Loucy (cell line): ENCODE data around the gene MIER2.

Experiments
- H2AFZ ChIP-seq: fragments of 200-600 bp; sonication (generic); 2 replicates; pipeline ENCODE4 v1.6.0; 2016; ENCODE audit warnings: antibody characterized with exemption, mild to moderate bottlenecking, low read length, moderate library complexity
- H3F3A ChIP-seq: fragments of 200-600 bp; 2 replicates; pipeline ENCODE4 v1.6.0; 2016; ENCODE audit warnings: antibody characterized with exemption, low read depth, mild to moderate bottlenecking
- H3K27me3 ChIP-seq: fragments of 200-600 bp; sonication (generic); 2 replicates; pipeline ENCODE4 v1.6.1; 2014; ENCODE audit warnings: low read length, mild to moderate bottlenecking; ENCODE audit not compliant: insufficient read depth, poor library complexity, severe bottlenecking
- H3K36me3 ChIP-seq: fragments of 200-600 bp; sonication (generic); 2 replicates; pipeline ENCODE4 v1.6.1; 2016; ENCODE audit warnings: low read length; ENCODE audit not compliant: insufficient read depth
- H3K4me1 ChIP-seq: fragments of 200-600 bp; sonication (generic); 2 replicates; pipeline ENCODE4 v1.5.1; 2014; ENCODE audit warnings: low read length, mild to moderate bottlenecking; ENCODE audit not compliant: insufficient read depth, poor library complexity, severe bottlenecking
- H3K4me2 ChIP-seq: fragments of 200-600 bp; sonication (generic); 2 replicates; pipeline ENCODE4 v1.6.0; 2014; ENCODE audit warnings: antibody characterized with exemption, low read length, low read depth, mild to moderate bottlenecking; ENCODE audit not compliant: poor library complexity, severe bottlenecking
- H3K4me3 ChIP-seq: fragments of 200-600 bp; sonication (generic); 2 replicates; pipeline ENCODE4 v1.5.1; 2014; ENCODE audit warnings: low read length, mild to moderate bottlenecking, mixed read lengths; ENCODE audit not compliant: poor library complexity, severe bottlenecking
- H3K79me2 ChIP-seq: fragments of 200-600 bp; sonication (generic); 2 replicates; pipeline ENCODE4 v1.6.1; 2014; ENCODE audit warnings: low read length; ENCODE audit not compliant: insufficient read depth
- H3K9ac ChIP-seq: fragments of 200-600 bp; sonication (generic); 2 replicates; pipeline ENCODE4 v1.6.0; 2014; ENCODE audit warnings: mild to moderate bottlenecking, low read depth, low read length, moderate library complexity; ENCODE audit not compliant: poor library complexity, severe bottlenecking
- H3K9me2 ChIP-seq: fragments of 200-600 bp; sonication (generic); replicated peaks from 2 replicates; pipeline ENCODE4 v1.6.1; 2016; ENCODE audit warnings: low read depth, low read length, mixed read lengths
- H3K9me3 ChIP-seq: fragments of 200-600 bp; sonication (generic); 2 replicates; pipeline ENCODE4 v1.6.1; 2014; ENCODE audit warnings: mild to moderate bottlenecking, antibody characterized with exemption, low read length, low read depth; ENCODE audit not compliant: insufficient read depth
- H4K20me1 ChIP-seq: fragments of 200-600 bp; sonication (generic); 2 replicates; pipeline ENCODE4 v1.6.0; 2014; ENCODE audit warnings: antibody characterized with exemption, low read length, mild to moderate bottlenecking; ENCODE audit not compliant: insufficient read depth, poor library complexity, severe bottlenecking
- EZH2phosphoT487 ChIP-seq: fragments of 200-600 bp; IDR thresholded peaks from 2 replicates; pipeline ENCODE4 v1.6.1; 2018; ENCODE audit warnings: antibody characterized with exemption, mild to moderate bottlenecking, moderate library complexity, borderline replicate concordance
- TF ChIP-seq, protein P1 (sequence below): fragments of 200-600 bp; sonication (generic); conservative IDR thresholded peaks from 2 replicates; pipeline ENCODE4 v1.5.1; 2014; ENCODE audit warnings: mild to moderate bottlenecking, antibody characterized with exemption, low read length

MIER2 gene

DNA sequence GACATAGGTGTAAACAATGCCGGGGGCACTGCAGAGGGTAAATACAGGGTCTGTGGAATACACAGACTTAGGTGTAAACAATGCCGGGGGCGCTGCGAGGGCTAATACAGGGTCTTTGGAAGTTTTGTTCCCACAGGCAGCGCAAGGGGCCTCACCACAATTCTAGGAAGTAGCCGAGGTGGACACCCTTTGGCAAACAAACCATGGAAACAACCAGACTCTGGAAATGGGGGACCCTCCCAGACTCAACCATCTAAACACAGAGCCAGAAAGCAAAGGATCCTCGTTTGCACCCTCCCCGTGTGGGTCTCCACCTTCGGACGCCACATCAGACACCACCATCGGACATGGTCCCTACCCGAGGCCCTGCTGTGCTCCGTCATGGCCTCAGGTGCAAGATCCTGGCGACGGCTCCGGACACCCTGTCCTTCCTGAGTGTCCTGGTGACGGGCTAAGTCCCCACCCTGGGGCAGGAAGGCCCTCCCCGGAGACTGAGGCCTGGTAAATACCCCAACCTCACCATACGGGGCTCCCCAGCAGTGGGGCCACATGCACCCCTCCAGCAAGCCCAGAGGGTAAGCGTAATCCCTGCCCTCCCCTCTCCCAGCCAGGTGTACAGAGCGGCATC lies 36.7 kb downstream of the MIER2 start:
- no peaks in the 10 kb centered on the region for H3K79me2 ChIP-seq
- no peaks in the 10 kb centered on the region for H3F3A ChIP-seq
- H4K20me1 ChIP-seq = no peaks in the 10 kb centered on the region
- H3K9ac ChIP-seq = no peak overlapping the region
- H3K9me2 ChIP-seq = no peaks in the 10 kb centered on the region
- H3K9me3 ChIP-seq = no peaks in the 10 kb centered on the region
- H2AFZ ChIP-seq = no peak overlapping the region
- no peaks in the 10 kb centered on the region for H3K4me1 ChIP-seq
- no peak overlapping the region for H3K4me3 ChIP-seq
- TF ChIP-seq EZH2phosphoT487 = no peak
- TF ChIP-seq, protein P1, sequence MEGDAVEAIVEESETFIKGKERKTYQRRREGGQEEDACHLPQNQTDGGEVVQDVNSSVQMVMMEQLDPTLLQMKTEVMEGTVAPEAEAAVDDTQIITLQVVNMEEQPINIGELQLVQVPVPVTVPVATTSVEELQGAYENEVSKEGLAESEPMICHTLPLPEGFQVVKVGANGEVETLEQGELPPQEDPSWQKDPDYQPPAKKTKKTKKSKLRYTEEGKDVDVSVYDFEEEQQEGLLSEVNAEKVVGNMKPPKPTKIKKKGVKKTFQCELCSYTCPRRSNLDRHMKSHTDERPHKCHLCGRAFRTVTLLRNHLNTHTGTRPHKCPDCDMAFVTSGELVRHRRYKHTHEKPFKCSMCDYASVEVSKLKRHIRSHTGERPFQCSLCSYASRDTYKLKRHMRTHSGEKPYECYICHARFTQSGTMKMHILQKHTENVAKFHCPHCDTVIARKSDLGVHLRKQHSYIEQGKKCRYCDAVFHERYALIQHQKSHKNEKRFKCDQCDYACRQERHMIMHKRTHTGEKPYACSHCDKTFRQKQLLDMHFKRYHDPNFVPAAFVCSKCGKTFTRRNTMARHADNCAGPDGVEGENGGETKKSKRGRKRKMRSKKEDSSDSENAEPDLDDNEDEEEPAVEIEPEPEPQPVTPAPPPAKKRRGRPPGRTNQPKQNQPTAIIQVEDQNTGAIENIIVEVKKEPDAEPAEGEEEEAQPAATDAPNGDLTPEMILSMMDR = no peak
- no peak overlapping the region for H3K4me2 ChIP-seq
- H3K27me3 ChIP-seq = no peaks in the 10 kb centered on the region
- H3K36me3 ChIP-seq = peaks cover 43% of the 10 kb centered on the region; the same call in 1 of the 2 replicates

DNA sequence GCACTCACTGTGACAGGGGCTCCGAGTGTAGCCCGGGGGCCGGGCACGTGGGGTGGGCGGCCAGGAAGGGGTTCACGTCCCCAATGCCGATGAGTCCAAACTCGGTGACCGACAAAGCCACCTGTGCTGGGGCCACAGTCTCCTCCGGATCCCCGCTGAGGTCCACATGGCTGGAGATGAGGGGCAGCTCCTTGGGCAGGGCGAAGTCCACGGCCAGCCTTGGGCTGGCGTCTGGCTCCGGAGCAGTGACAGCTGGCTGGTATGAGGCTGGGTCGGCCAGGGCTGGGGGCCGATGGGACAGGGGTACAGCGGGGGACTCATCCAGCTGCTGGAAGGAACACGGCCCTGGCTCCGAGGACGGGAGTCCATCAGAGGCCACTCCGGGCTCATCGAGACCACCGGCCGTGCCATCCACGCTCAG lies 37.5 kb downstream of the MIER2 start:
- Histone ChIP-seq H3K79me2 (no peaks in the 10 kb centered on the region), H4K20me1 (no peaks in the 10 kb centered on the region), H2AFZ (no peak overlapping the region), H3F3A (no peaks in the 10 kb centered on the region), H3K4me3 (no peak overlapping the region), H3K9me3 (no peaks in the 10 kb centered on the region), H3K4me1 (no peaks in the 10 kb centered on the region), H3K36me3 (peaks cover 43% of the 10 kb centered on the region; the same call in 1 of the 2 replicates), H3K9ac (no peak overlapping the region), H3K9me2 (no peaks in the 10 kb centered on the region), H3K27me3 (no peaks in the 10 kb centered on the region), H3K4me2 (no peak overlapping the region)
- TF ChIP-seq EZH2phosphoT487 = no peak
- TF ChIP-seq, protein P1 = no peak

DNA sequence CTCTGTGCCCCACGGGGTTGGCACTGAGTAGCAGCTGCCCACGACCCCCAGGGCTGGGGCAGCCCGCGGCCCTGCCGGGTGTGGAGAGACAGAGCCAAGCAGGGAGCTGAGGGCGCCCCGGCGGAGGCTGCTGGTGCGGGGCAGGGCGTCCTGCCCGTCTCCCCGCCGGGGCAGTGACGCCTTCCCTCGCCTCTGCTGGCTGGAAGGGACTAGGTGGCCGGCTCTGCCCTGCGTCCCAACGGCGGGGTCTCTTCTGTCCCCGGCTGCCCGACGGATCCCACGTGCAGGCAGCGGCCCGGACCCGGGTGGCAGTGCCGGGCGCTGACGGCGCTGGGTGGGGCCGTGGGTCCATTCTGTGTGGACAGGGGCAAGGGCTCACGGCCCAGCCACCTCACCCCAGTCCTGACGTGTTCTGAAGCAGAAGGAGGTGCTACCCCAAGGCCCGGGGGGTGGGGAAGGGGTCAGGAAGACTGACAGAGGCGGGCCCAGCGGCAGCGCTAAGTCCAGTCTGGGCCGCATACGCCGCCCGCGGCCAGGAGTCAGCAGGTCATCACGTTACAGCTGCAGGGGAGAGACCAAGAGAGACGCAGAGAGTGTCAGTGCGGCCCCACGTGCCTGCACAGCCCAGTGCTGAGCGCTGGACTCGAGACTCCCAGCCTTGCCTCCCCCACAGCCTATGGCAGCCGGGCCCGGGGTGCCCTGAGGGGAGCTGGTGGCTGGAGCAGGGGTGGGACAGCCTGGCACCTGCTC lies 38.3 kb downstream of the MIER2 start:
- Histone ChIP-seq H3K36me3 (peaks cover 37% of the 10 kb centered on the region; the same call in 1 of the 2 replicates), H2AFZ (no peak overlapping the region)
- TF ChIP-seq EZH2phosphoT487 = no peak
- TF ChIP-seq, protein P1 = no peak

More for the DNA sequence above, 38.3 kb downstream of the MIER2 start:
- Histone ChIP-seq H3K9ac (no peak overlapping the region), H3K9me3 (no peaks in the 10 kb centered on the region), H3K27me3 (no peaks in the 10 kb centered on the region), H3K9me2 (no peaks in the 10 kb centered on the region), H3F3A (no peaks in the 10 kb centered on the region), H3K4me3 (no peak overlapping the region), H3K4me1 (no peaks in the 10 kb centered on the region), H3K79me2 (no peaks in the 10 kb centered on the region), H3K4me2 (no peak overlapping the region), H4K20me1 (no peaks in the 10 kb centered on the region)
